ACC112 (cell line): ENCODE data around the gene OR51E1.

Experiments
- H2AFZ ChIP-seq: fragments of 200-600 bp; sonication (generic); one replicate; pipeline ENCODE4 v1.6.0; 2017; ENCODE audit warnings: antibody characterized with exemption, low read length; ENCODE audit not compliant: unreplicated experiment
- H3K27ac ChIP-seq: fragments of 200-600 bp; sonication (generic); 2 replicates; pipeline ENCODE4 v1.5.1; 2014; ENCODE audit warnings: low read depth, mild to moderate bottlenecking, antibody characterized with exemption, low read length, moderate library complexity
- H3K27me3 ChIP-seq: fragments of 200-600 bp; sonication (generic); 2 replicates; pipeline ENCODE4 v1.6.1; 2014; ENCODE audit warnings: mild to moderate bottlenecking, antibody characterized with exemption, low read length, moderate library complexity, mixed read lengths; ENCODE audit not compliant: insufficient read depth
- H3K36me3 ChIP-seq: fragments of 200-600 bp; sonication (generic); 2 replicates; pipeline ENCODE4 v1.6.1; 2016; ENCODE audit warnings: mild to moderate bottlenecking, antibody characterized with exemption, low read length, moderate library complexity, mixed read lengths; ENCODE audit not compliant: insufficient read depth
- H3K4me1 ChIP-seq: fragments of 200-600 bp; sonication (generic); one replicate; pipeline ENCODE4 v1.6.1; 2016; ENCODE audit warnings: low read length, mixed read lengths; ENCODE audit not compliant: insufficient read depth, unreplicated experiment, control insufficient read depth
- H3K4me3 ChIP-seq: fragments of 200-600 bp; sonication (generic); 2 replicates; pipeline ENCODE4 v1.5.1; 2014; ENCODE audit warnings: mild to moderate bottlenecking, low read depth, low read length
- H3K79me2 ChIP-seq: fragments of 200-600 bp; sonication (generic); one replicate; pipeline ENCODE4 v1.6.0; 2016; ENCODE audit warnings: low read length; ENCODE audit not compliant: control insufficient read depth, unreplicated experiment, insufficient read depth

OR51E1 gene

DNA sequence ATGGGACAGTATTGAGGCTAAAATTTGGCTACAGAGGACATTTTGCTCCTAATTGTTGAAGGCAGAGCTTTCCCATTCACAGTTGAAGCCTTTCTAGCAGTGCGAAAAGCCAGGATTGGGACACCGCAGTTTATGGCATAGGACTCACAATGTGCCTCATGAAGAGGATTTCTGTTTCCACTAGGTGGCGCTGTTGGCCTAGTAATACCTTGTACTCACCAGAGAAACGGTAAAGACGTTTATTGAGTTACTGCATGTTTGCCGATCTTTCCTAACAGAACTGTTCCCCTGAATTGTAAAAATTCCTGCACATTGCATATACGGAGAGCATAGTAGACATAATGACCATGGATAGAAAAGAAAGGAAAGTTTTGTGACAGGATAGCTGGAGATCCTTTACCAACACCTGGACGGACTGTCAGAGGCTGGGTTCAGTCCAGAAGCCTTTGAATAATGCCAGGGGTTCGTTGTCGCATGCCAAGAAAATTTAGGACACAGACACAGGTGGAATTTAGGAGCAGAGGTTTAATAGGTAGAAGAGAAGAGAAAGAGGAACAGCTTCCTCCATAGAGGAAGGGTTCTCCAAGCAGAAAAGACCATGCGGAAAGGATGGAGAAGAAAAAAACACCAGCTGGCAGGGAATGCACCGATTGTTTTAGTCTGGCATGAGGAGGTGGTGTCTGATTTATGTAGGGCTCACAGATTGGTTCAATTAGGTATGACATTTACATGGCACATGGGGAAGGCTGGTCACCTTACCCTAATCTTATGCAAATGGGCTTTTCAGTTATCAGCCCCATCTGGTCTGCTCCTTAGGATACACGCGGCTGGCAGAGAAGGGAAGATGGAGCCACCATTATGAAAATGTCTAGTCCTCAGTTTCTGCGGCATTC, 17.3 kb upstream of the OR51E1 start:
- H3K4me3 ChIP-seq: no peak overlapping the region
- H3K36me3 ChIP-seq: no peaks in the 10 kb centered on the region
- H3K27ac ChIP-seq: no peak overlapping the region
- peaks cover 43% of the 10 kb centered on the region for H3K27me3 ChIP-seq
- H3K79me2 ChIP-seq: no peaks in the 10 kb centered on the region
- H2AFZ ChIP-seq: no peak overlapping the region
- no peaks in the 10 kb centered on the region for H3K4me1 ChIP-seq

DNA sequence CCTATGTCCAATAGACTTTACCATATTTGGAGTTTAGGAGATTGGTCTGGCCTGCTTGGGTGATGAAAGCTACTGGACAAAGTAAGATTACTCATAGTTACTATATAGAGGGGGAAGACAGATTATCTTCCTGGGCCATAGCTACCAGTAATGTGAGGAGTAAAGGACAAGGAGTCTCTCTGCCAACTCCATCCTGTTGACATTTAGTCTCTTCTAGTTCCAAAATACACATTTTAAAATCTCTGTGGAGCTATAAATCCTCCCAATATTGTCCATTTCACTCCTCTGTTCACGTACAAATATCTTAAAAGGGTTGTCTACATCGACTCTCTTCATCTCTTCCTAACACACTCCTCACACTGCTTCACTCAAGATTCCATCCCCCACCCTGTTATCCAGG, 7.6 kb upstream of the OR51E1 start:
- H2AFZ ChIP-seq: no peak overlapping the region
- H3K27me3 ChIP-seq: peaks cover 39% of the 10 kb centered on the region
- H3K79me2 ChIP-seq: no peaks in the 10 kb centered on the region
- H3K4me3 ChIP-seq: no peak overlapping the region
- no peaks in the 10 kb centered on the region for H3K36me3 ChIP-seq
- H3K27ac ChIP-seq: no peak overlapping the region
- no peaks in the 10 kb centered on the region for H3K4me1 ChIP-seq

DNA sequence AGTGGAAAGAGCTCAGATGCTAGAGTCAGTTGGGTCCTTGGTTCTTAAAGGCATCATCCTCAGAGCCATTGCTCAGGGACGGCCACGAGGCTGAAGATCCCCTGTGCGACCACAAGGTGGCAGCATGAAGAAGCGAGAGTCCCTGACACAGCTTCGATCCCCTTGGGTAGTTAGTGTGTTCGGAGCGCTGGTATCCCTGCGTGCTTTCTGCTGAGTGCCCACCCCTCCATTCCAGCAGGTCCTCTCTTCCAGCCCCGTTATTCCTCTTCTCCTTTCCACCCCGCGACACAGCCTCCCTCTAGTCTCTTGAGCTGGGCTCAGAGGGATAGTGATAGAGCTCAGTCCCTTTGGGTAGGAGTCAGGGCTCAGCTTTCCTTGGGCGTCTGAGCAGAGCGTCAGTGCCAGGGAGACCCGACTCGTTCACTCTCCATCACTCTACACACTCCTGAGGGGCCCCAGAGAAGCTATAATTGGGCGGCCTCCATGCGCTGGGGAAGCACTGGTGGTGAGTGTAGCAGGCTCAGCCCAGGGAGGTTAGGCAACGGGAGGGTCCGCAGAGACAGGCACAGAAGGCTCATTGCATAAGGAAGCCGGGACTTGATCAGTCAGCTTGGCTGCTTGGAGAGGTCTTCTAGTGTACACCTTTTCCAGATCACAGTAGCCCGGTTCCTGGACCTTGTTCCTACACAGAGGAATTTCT, 6.7 kb upstream of the OR51E1 start, which contains the start of gene OR51D1:
Gene OR51D1, plus strand, starts transcription at position 516 of the 700 bp plus-strand sequence. CDS start 2,314 bp downstream, outside the sequence.
- Histone ChIP-seq H2AFZ (no peak within 1 kb of the TSS), H3K27ac (no peak within 1 kb of the TSS), H3K36me3 (no peaks in the 10 kb centered on the region), H3K27me3 (peaks cover 39% of the 10 kb centered on the region), H3K4me3 (no peak within 1 kb of the TSS), H3K79me2 (no peaks in the 10 kb centered on the region), H3K4me1 (no peaks in the 10 kb centered on the region)

DNA sequence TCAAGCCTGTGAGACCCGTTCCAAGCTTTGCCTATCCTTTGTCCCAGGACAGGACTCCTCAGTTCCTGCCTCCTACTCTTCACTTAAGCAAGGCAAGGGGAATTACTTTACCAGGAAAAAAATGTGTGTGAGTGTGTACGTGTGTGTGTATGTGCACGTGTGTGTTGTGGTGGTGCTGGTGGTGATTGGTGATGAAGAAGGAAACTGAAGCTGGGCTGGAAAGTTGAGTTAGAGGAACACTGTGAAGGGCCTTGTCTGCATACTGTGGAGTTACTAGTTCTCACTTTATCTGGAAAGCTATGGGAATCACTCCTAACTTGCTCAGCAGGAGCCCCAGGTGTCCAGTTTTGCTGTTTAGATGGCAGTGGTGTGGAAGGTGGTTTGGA, 6.1 kb upstream of the OR51E1 start:
- Histone ChIP-seq H3K27me3 (peaks cover 39% of the 10 kb centered on the region), H3K79me2 (no peaks in the 10 kb centered on the region), H2AFZ (no peak overlapping the region), H3K36me3 (no peaks in the 10 kb centered on the region), H3K4me1 (no peaks in the 10 kb centered on the region), H3K27ac (no peak overlapping the region), H3K4me3 (no peak overlapping the region)

DNA sequence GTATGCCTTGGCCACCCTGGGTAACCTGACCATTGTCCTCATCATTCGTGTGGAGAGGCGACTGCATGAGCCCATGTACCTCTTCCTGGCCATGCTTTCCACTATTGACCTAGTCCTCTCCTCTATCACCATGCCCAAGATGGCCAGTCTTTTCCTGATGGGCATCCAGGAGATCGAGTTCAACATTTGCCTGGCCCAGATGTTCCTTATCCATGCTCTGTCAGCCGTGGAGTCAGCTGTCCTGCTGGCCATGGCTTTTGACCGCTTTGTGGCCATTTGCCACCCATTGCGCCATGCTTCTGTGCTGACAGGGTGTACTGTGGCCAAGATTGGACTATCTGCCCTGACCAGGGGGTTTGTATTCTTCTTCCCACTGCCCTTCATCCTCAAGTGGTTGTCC, 3.9 kb upstream of the OR51E1 start:
- H3K27me3 ChIP-seq: peaks cover 42% of the 10 kb centered on the region
- H3K4me1 ChIP-seq: no peaks in the 10 kb centered on the region
- H3K4me3 ChIP-seq: no peak overlapping the region
- no peak overlapping the region for H2AFZ ChIP-seq
- H3K27ac ChIP-seq: no peak overlapping the region
- H3K36me3 ChIP-seq: no peaks in the 10 kb centered on the region
- H3K79me2 ChIP-seq: no peaks in the 10 kb centered on the region

DNA sequence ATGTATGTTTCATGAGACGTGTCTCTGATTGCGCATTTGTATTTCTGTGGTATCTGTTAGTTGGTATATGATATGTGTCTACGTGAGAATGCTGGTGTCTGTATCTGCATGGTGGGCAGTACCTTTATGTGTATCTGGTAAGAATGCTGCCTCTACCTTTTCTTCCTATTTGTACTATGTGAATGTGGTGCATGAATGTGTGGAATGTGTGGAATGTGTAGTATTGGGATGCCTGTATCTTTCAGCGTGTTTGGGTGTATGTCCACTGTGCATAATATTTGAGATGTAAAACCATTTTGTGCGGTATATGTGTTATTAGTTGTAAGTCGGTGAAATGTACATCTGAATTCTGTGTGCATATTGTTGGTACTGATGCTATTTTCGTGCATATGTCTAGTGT, 2.3 kb upstream of the OR51E1 start:
- H2AFZ ChIP-seq: no peak overlapping the region
- peaks cover 34% of the 10 kb centered on the region for H3K27me3 ChIP-seq
- no peak overlapping the region for H3K4me3 ChIP-seq
- H3K36me3 ChIP-seq: no peaks in the 10 kb centered on the region
- no peak overlapping the region for H3K27ac ChIP-seq
- no peaks in the 10 kb centered on the region for H3K4me1 ChIP-seq
- H3K79me2 ChIP-seq: no peaks in the 10 kb centered on the region

DNA sequence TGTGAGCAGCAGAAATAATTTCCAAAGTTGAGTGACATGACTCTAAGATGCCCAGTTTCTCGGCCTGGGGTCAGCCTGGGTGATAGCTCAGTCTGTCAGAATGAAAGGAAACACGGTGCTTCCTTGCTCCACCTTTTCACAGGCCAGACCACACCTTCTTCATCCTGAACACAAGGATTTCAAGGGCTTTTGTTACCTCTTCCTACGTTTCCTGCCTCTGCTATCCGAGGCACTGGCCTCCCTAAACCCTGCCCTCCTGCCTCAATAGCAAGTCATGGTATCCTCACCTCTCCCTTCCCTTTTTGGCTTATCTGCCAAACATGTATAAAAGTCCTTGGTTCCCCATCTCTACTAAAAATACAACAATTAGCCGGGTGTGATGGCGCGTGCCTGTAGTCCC, 1.7 kb upstream of the OR51E1 start:
- H2AFZ ChIP-seq: no peak overlapping the region
- no peak overlapping the region for H3K4me3 ChIP-seq
- H3K27ac ChIP-seq: no peak overlapping the region
- no peaks in the 10 kb centered on the region for H3K36me3 ChIP-seq
- peaks cover 33% of the 10 kb centered on the region for H3K27me3 ChIP-seq
- no peaks in the 10 kb centered on the region for H3K4me1 ChIP-seq
- H3K79me2 ChIP-seq: no peaks in the 10 kb centered on the region

DNA sequence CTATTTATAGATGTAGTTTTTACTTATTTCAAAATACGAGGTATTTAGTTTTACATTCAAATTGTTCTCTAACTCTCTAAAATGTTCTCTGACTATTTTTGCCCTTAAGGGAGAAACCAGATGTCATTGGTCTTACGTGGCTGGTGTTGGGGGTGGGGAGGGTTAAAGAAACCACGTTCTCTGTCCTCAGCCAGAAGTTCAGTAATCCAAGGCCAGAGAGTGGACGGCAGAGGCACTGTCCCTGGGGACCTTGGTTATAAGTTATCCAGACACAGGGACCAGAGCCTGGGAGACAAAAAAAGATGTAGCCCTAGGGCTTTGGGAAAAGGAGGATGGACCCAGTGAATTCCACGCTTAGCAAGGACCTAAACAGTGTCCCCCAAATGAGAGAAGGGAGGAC, 706 bp upstream of the OR51E1 start:
- no peaks in the 10 kb centered on the region for H3K79me2 ChIP-seq
- H3K4me3 ChIP-seq: no peak overlapping the region
- no peak overlapping the region for H2AFZ ChIP-seq
- H3K4me1 ChIP-seq: no peaks in the 10 kb centered on the region
- H3K36me3 ChIP-seq: no peaks in the 10 kb centered on the region
- no peak overlapping the region for H3K27ac ChIP-seq
- H3K27me3 ChIP-seq: peaks cover 27% of the 10 kb centered on the region; the same call in 1 of the 2 replicates

DNA sequence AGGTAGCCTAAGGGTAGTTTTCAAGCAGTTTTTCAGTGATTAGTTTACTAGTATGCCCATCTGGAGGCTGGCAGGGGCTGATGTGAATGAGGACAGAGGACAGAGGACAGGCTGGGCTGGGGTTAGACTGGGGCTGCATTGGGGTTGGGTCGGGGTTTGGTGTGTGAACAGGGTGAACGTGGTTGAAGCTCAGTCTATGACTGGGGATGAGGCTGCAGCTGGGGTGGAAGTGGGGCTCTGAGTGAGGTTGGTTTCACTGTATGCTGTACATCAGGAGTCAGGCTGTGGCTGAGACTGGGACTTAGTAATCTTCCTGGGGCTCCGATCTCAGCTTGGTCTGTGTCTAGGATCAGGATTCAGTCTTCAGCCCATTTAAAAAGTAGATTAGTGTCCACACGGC, 451 bp downstream of the OR51E1 start:
- no peak overlapping the region for H2AFZ ChIP-seq
- no peak overlapping the region for H3K27ac ChIP-seq
- H3K79me2 ChIP-seq: no peaks in the 10 kb centered on the region
- H3K27me3 ChIP-seq: peaks cover 25% of the 10 kb centered on the region; the same call in 1 of the 2 replicates
- H3K36me3 ChIP-seq: no peaks in the 10 kb centered on the region
- H3K4me1 ChIP-seq: no peaks in the 10 kb centered on the region
- H3K4me3 ChIP-seq: no peak overlapping the region

DNA sequence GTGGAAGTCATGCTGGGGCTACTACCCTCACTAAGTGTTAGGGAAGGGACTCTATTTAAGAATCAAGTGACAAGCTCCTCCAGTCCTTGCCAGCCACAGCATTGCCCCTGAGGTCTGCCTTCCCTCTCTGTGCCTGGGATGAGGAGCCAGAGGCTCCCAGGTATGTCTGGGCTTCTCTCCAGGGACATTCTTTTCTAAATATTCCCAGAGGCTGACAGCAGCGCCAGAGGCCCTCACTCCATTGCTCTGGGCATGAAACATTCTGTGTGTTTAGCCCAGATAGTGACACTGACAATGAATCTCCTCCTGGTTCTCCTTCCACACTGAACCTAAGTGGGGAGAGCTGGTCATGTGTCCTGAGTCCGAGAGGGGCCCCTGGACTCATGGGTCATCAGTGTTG, 2.2 kb downstream of the OR51E1 start:
- H3K36me3 ChIP-seq: no peaks in the 10 kb centered on the region
- no peak overlapping the region for H3K27ac ChIP-seq
- no peak overlapping the region for H2AFZ ChIP-seq
- no peak overlapping the region for H3K4me3 ChIP-seq
- no peaks in the 10 kb centered on the region for H3K79me2 ChIP-seq
- H3K4me1 ChIP-seq: no peaks in the 10 kb centered on the region
- H3K27me3 ChIP-seq: peaks cover 30% of the 10 kb centered on the region; the same call in 1 of the 2 replicates

DNA sequence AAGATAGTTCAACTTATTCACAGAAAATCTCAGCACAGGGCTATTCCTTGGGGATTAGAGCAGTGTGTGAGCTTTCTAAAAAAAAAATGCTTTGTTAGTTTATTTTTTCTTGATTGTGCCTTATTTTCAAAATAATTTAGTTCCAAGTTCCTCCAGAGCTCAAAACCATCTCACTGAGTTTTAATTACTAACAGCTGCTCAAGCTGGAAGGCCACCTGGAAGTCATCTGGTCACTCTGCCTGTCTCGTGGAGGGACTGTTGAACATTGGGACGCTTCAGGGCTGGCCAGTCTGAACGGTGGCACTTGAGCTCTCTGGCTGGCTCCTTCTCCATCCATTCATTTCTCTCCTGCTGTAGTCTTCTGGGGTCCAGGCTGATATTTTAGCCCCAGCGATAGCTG, 4.0 kb downstream of the OR51E1 start:
- Histone ChIP-seq H3K27me3 (peaks cover 30% of the 10 kb centered on the region; the same call in 1 of the 2 replicates), H2AFZ (no peak overlapping the region), H3K79me2 (no peaks in the 10 kb centered on the region), H3K4me1 (no peaks in the 10 kb centered on the region), H3K27ac (no peak overlapping the region), H3K36me3 (no peaks in the 10 kb centered on the region), H3K4me3 (no peak overlapping the region)
